ENCODE data around the gene ZNF511. TPM values are rescaled to one million over a fixed set of nuclear protein-coding genes. Genes with fewer than 3 reads are reported as not detected.

ZNF511 gene
- total RNA-seq, 2 experiments from 2014 or later = 38.1 to 40.9 TPM

DNA sequence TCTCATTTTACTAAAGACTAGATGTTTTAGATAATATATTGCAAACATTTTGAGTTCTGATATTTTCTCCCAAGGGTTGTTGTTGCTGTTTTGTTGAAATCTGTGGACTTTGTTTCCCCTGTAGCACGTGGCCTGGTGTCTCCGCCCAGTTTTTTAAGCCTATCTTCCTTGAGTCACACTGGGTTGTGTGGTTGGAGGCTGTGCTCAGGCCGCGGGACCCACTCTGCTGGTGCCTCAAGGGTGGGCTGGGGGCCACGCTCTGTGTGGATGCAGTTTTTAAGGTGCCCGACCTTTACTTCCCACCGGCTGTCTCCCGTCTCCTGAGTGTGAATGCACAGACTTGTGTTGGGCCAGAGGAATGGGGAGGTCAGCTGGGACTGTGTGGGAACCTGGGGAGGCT lies 34.2 kb downstream of the ZNF511 start:
- H3K27ac Mint-ChIP-seq = no peak overlapping the region
- ChIA-PET POLR2A (no interaction called here), CTCF (no interaction called here)
- DNase-seq (no peak), ATAC-seq (ENCODE audit: poor library complexity) (no peak)
- intact Hi-C loops (cut with DNase I, micrococcal nuclease) = no loop called here
- H3K36me3 Mint-ChIP-seq (ENCODE audit: low read depth) = no peaks in the 10 kb centered on the region
- H3K4me1 ChIP-seq (ENCODE audit: insufficient read depth, low read length) = peaks cover 7% of the 10 kb centered on the region
- H3K27ac ChIP-seq (ENCODE audit: low read depth in 1 of 2, low read length in 2 of 2) = no peak overlapping the region
- peaks cover 38% of the 10 kb centered on the region for H3K27me3 Mint-ChIP-seq
- no peaks in the 10 kb centered on the region for H3K4me1 Mint-ChIP-seq (ENCODE audit: low read depth)
- no peaks in the 10 kb centered on the region for H3K36me3 ChIP-seq (ENCODE audit: insufficient read depth, low read length)
- H3K27me3 ChIP-seq (ENCODE audit: control insufficient read depth in 1 of 2, insufficient read depth in 2 of 2, low read length in 2 of 2) = peaks cover 33 to 35% of the 10 kb centered on the region in 2 experiments
- TF ChIP-seq, protein P1, sequence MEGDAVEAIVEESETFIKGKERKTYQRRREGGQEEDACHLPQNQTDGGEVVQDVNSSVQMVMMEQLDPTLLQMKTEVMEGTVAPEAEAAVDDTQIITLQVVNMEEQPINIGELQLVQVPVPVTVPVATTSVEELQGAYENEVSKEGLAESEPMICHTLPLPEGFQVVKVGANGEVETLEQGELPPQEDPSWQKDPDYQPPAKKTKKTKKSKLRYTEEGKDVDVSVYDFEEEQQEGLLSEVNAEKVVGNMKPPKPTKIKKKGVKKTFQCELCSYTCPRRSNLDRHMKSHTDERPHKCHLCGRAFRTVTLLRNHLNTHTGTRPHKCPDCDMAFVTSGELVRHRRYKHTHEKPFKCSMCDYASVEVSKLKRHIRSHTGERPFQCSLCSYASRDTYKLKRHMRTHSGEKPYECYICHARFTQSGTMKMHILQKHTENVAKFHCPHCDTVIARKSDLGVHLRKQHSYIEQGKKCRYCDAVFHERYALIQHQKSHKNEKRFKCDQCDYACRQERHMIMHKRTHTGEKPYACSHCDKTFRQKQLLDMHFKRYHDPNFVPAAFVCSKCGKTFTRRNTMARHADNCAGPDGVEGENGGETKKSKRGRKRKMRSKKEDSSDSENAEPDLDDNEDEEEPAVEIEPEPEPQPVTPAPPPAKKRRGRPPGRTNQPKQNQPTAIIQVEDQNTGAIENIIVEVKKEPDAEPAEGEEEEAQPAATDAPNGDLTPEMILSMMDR (IDR thresholded peaks at IDR 0.05) = no peak
- no peaks in the 10 kb centered on the region for H3K9me3 Mint-ChIP-seq
- H3K9me3 ChIP-seq (ENCODE audit: control insufficient read depth in 1 of 2, insufficient read depth in 1 of 2, low read length in 2 of 2) = no peaks in the 10 kb centered on the region
- no peak overlapping the region for H3K4me3 Mint-ChIP-seq
- H3K4me3 ChIP-seq (ENCODE audit: low read length) = no peak overlapping the region

- POLR2A ChIA-PET = no interaction called here
These were observed 34.8 kb downstream of the ZNF511 start for GRCh38 chr10:133343558-133343957.

DNA sequence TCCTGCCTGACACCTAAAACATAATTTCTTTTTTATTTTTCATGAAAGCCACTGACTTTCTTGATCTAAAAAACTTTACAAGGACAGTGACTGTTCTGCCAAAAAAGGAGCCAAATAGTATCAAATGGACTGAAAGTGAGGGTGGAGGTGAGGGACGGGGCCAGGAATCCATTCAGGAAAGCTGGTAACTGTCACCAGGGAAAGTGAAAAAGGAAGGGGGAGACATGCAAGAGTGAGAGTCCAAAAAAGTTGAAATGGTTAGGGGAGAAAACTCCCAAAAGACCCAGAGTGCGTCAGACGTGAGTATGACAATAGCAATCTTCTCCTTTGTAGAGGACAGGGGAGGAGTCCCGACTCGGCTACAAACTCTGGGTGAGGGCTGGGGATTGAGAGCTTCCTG lies 35.5 kb downstream of the ZNF511 start:
- Histone ChIP-seq H3K4me3 (ENCODE audit: low read length) (no peak overlapping the region), H3K36me3 (ENCODE audit: insufficient read depth, low read length) (no peaks in the 10 kb centered on the region), H3K27me3 (ENCODE audit: control insufficient read depth in 1 of 2, insufficient read depth in 2 of 2, low read length in 2 of 2) (peaks cover 33 to 39% of the 10 kb centered on the region in 2 experiments), H3K4me1 (ENCODE audit: insufficient read depth, low read length) (no peaks in the 10 kb centered on the region), H3K27ac (ENCODE audit: low read depth in 1 of 2, low read length in 2 of 2) (no peak overlapping the region), H3K9me3 (ENCODE audit: control insufficient read depth in 1 of 2, insufficient read depth in 1 of 2, low read length in 2 of 2) (no peaks in the 10 kb centered on the region)
- TF ChIP-seq, protein P1 (IDR thresholded peaks at IDR 0.05) = no peak
- Mint-ChIP-seq H3K27me3 (peaks cover 43% of the 10 kb centered on the region), H3K27ac (no peak overlapping the region), H3K4me1 (ENCODE audit: low read depth) (no peaks in the 10 kb centered on the region), H3K9me3 (no peaks in the 10 kb centered on the region), H3K36me3 (ENCODE audit: low read depth) (no peaks in the 10 kb centered on the region), H3K4me3 (no peak overlapping the region)
- POLR2A ChIA-PET = no interaction called here
- intact Hi-C loops (cut with DNase I, micrococcal nuclease) = no loop called here
- CTCF ChIA-PET = interaction anchor here (2.1 kb wide), 1 partner anchor 15 kb away, joined by 4 read pairs; no protein-coding TSS in a partner anchor
- no peak for DNase-seq
- no peak for ATAC-seq (ENCODE audit: poor library complexity)

More at GRCh38 chr10:133343558-133343957, 34.8 kb downstream of the ZNF511 start:
- Mint-ChIP-seq H3K4me1 (ENCODE audit: low read depth) (no peaks in the 10 kb centered on the region), H3K36me3 (ENCODE audit: low read depth) (no peaks in the 10 kb centered on the region), H3K4me3 (no peak overlapping the region), H3K27me3 (peaks cover 38% of the 10 kb centered on the region), H3K27ac (no peak overlapping the region), H3K9me3 (no peaks in the 10 kb centered on the region)
- ATAC-seq (ENCODE audit: poor library complexity) = no peak
- H3K4me1 ChIP-seq (ENCODE audit: insufficient read depth, low read length) = peaks cover under 1% of the 10 kb centered on the region
- peaks cover 33 to 39% of the 10 kb centered on the region in 2 experiments for H3K27me3 ChIP-seq (ENCODE audit: control insufficient read depth in 1 of 2, insufficient read depth in 2 of 2, low read length in 2 of 2)
- no peak for DNase-seq
- intact Hi-C loops (cut with DNase I, micrococcal nuclease) = no loop called here
- no peak overlapping the region for H3K4me3 ChIP-seq (ENCODE audit: low read length)
- H3K36me3 ChIP-seq (ENCODE audit: insufficient read depth, low read length) = no peaks in the 10 kb centered on the region
- TF ChIP-seq, protein P1 (IDR thresholded peaks at IDR 0.05) = no peak
- CTCF ChIA-PET = interaction anchor here (2.1 kb wide), 1 partner anchor 14 kb away, joined by 4 read pairs; no protein-coding TSS in a partner anchor
- H3K27ac ChIP-seq (ENCODE audit: low read depth in 1 of 2, low read length in 2 of 2) = no peak overlapping the region
- H3K9me3 ChIP-seq (ENCODE audit: control insufficient read depth in 1 of 2, insufficient read depth in 1 of 2, low read length in 2 of 2) = no peaks in the 10 kb centered on the region

Measured in CD4-positive, alpha-beta T cell (primary cell).